GM12878 (cell line): ENCODE data around the gene HOXB2. TPM values are rescaled to one million over a fixed set of nuclear protein-coding genes. Genes with fewer than 3 reads are reported as not detected.

Source experiments
- ATAC-seq: fragments of 200-7000 bp; cut with Tn5 transposase; 3 replicates; pipeline ENCODE4 v1.9.1; 2020; ENCODE audit warnings: mild to moderate bottlenecking, moderate library complexity
- BruUV-seq: library from RNA; stranded (reverse); fragments of 400-500 nt; replicated peaks from 2 replicates; lab custom pipeline; 2021; lab: Mats Ljungman, UMichigan
- CTCF ChIA-PET: fragments of 300-600 bp; sonication (Branson Sonifier 250); formaldehyde crosslinking; extraction: SDS; loops from one replicate; lab custom pipeline; 2021; ENCODE audit warnings: inconsistent platforms; lab: Yijun Ruan, JAX
- POLR2A ChIA-PET: fragments of 350-600 bp; formaldehyde crosslinking; extraction: SDS; loops from one replicate; lab custom pipeline; 2021; ENCODE audit warnings: inconsistent platforms; lab: Charles Lee
- RAD21 ChIA-PET: fragments of 300-600 bp; sonication (Branson Sonifier 250); formaldehyde crosslinking; loops from one replicate; lab custom pipeline; 2023; ENCODE audit warnings: antibody characterized with exemption; ENCODE audit not compliant: unreplicated experiment; lab: Charles Lee
- SMC1A ChIA-PET: fragments of 300-600 bp; sonication (Branson Sonifier 250); formaldehyde crosslinking; loops from one replicate; lab custom pipeline; 2023; ENCODE audit not compliant: unreplicated experiment, uncharacterized antibody; lab: Charles Lee
- DNase-seq: peaks from one replicate; pipeline ENCODE4 v3.0.0-alpha.2; 2011; ENCODE audit warnings: low read depth, low spot score
- FAIRE-seq: peaks from 3 replicates; lab custom pipeline; 2011; peaks lifted over from hg19 to GRCh38; lab: Jason Lieb, UNC
- H2AFZ ChIP-seq: 2 replicates; pipeline ENCODE4 v1.6.0; 2011; ENCODE audit warnings: low read depth, low read length, control low read depth; ENCODE audit not compliant: control insufficient read depth
- H3K27ac ChIP-seq: 2 replicates; pipeline ENCODE4 v1.5.1; 2011; ENCODE audit warnings: control low read depth; ENCODE audit not compliant: control insufficient read depth, insufficient read depth
- H3K27me3 ChIP-seq, 2 experiments: replicated peaks in 1 of 2; 2 replicates each; pipeline versions ENCODE4 v1.6.0 to v1.6.1; 2011; ENCODE audit warnings: low read length in 1 of 2; ENCODE audit not compliant: control insufficient read depth in 2 of 2, insufficient read depth in 2 of 2
- H3K36me3 ChIP-seq, 2 experiments: 2 replicates each; pipeline ENCODE4 v1.5.1; 2011; ENCODE audit warnings: low read length in 1 of 2; ENCODE audit not compliant: control insufficient read depth in 2 of 2, insufficient read depth in 2 of 2
- H3K4me1 ChIP-seq: 2 replicates; pipeline ENCODE4 v1.6.1; 2011; ENCODE audit warnings: mild to moderate bottlenecking, low read length, moderate library complexity, mixed read lengths; ENCODE audit not compliant: control insufficient read depth, insufficient read depth
- H3K4me2 ChIP-seq: 2 replicates; pipeline ENCODE4 v1.6.0; 2011; ENCODE audit warnings: control low read depth; ENCODE audit not compliant: control insufficient read depth, insufficient read depth
- H3K4me3 ChIP-seq: fragments of 200-600 bp; sonication (generic); 2 replicates; pipeline ENCODE4 v1.5.1; 2016
- H3K79me2 ChIP-seq: 2 replicates; pipeline ENCODE4 v1.6.0; 2011; ENCODE audit warnings: low read length; ENCODE audit not compliant: control insufficient read depth, insufficient read depth
- H3K9ac ChIP-seq: 2 replicates; pipeline ENCODE4 v1.8.0; 2011; ENCODE audit warnings: low read length, control low read depth, mixed read lengths; ENCODE audit not compliant: control insufficient read depth, insufficient read depth
- H3K9me3 ChIP-seq: replicated peaks from 3 replicates; pipeline ENCODE4 v1.5.1; 2011; ENCODE audit warnings: mild to moderate bottlenecking, low read length; ENCODE audit not compliant: control insufficient read depth, insufficient read depth
- H4K20me1 ChIP-seq: 2 replicates; pipeline ENCODE4 v1.6.0; 2011; ENCODE audit not compliant: control insufficient read depth, insufficient read depth
- ASH2L ChIP-seq: fragments of 300-600, 200-600 bp; sonication (generic); IDR thresholded peaks from 2 replicates; pipeline ENCODE4 v1.6.1; 2017; ENCODE audit warnings: low read depth, mild to moderate bottlenecking, borderline replicate concordance
- CHD1 ChIP-seq: IDR thresholded peaks from 2 replicates; pipeline ENCODE4 v1.6.1; 2012; ENCODE audit warnings: low read depth, low read length, improper control_type of control experiment
- FOS ChIP-seq: IDR thresholded peaks from 3 replicates; pipeline ENCODE4 v1.6.1; 2011; ENCODE audit warnings: borderline replicate concordance; ENCODE audit not compliant: insufficient read length; ENCODE audit errors: extremely low read depth
- GATAD2B ChIP-seq: fragments of 450-650 bp; conservative IDR thresholded peaks from 2 replicates; pipeline ENCODE4 v1.6.1; 2017; ENCODE audit warnings: low read depth, mild to moderate bottlenecking, moderate library complexity
- HDAC6 ChIP-seq: fragments of 200-600 bp; sonication (generic); IDR thresholded peaks from one replicate; pipeline ENCODE4 v1.8.0; 2017; ENCODE audit warnings: antibody characterized with exemption; ENCODE audit not compliant: unreplicated experiment
- IKZF1 ChIP-seq: fragments of 450-650 bp; conservative IDR thresholded peaks from 2 replicates; pipeline ENCODE4 v1.6.1; 2017; ENCODE audit warnings: antibody characterized with exemption, mild to moderate bottlenecking
- NFXL1 ChIP-seq: fragments of 450-650 bp; IDR thresholded peaks from 2 replicates; pipeline ENCODE4 v1.6.1; 2017; ENCODE audit warnings: antibody characterized with exemption, mild to moderate bottlenecking, borderline replicate concordance
- PBX3 ChIP-seq: IDR thresholded peaks from 2 replicates; pipeline ENCODE4 v1.6.1; 2011; ENCODE audit warnings: mild to moderate bottlenecking, low read depth, low read length, moderate library complexity; ENCODE audit not compliant: insufficient replicate concordance
- POLR2A ChIP-seq: IDR thresholded peaks from 2 replicates; pipeline ENCODE4 v1.6.1; 2011; ENCODE audit warnings: low read depth, mild to moderate bottlenecking, low read length
- SMARCA5 ChIP-seq: fragments of 450-650 bp; IDR thresholded peaks from 2 replicates; pipeline ENCODE4 v1.6.1; 2017; ENCODE audit warnings: mild to moderate bottlenecking
- SP1 ChIP-seq: IDR thresholded peaks from one replicate; pipeline ENCODE4 v1.6.1; 2011; ENCODE audit warnings: low read depth, low read length
- ZBTB11 ChIP-seq: fragments of 450-650 bp; formaldehyde crosslinking; IDR thresholded peaks from 2 replicates; pipeline ENCODE4 v1.5.0; 2022; ENCODE audit warnings: mild to moderate bottlenecking, missing genetic modification characterization
- ZSCAN29 ChIP-seq: fragments of 450-650 bp; IDR thresholded peaks from 2 replicates; pipeline ENCODE4 v1.6.1; 2017; ENCODE audit warnings: mild to moderate bottlenecking, moderate library complexity
- WGBS: methylation state at CpG from one replicate; pipeline ENCODE4 v1.1.6; 2016; ENCODE audit warnings: low lambda C conversion rate; ENCODE audit not compliant: insufficient replicate concordance, insufficient coverage; ENCODE audit errors: missing lambda C conversion rate; 5-methylcytosine and 5-hydroxymethylcytosine counted together
- in situ Hi-C: fragments of 300-500 bp; cut with MboI; formaldehyde crosslinking; loops from 9 replicates; pipeline ENCODE4 v1.14.3; 2018; ENCODE audit warnings: mixed read lengths
- intact Hi-C: fragments of 100-400 bp; cut with micrococcal nuclease; formaldehyde crosslinking; loops from one replicate; pipeline ENCODE4 v1.14.2; 2022; ENCODE audit not compliant: unreplicated experiment
- polyA plus RNA-seq, 11 experiments: library from polyadenylated mRNA; depleted of rRNA in 4 of 11; unstranded in 6 of 11; stranded (reverse) in 5 of 11; fragments of >200 nt; fragmentation: Nextera tagmentation in 4 of 11; fragmentation: Illumina TruSeq in 1 of 11; extraction: Ambion mirVana in 4 of 11; extraction: Trizol in 1 of 11; gene quantifications; 1 replicate in 1 of 11; 2 replicates in 10 of 11; pipeline versions ENCODE4 v1.2.1 to v1.2.3, GENCODE V29; 2011 to 2016; ENCODE audit warnings: inconsistent platforms in 2 of 11, missing spikeins in 2 of 11, low read depth in 1 of 11
- total RNA-seq, 4 experiments: library from RNA; depleted of rRNA in 3 of 4; stranded (reverse); fragments of >200 nt in 3 of 4; fragmentation: Illumina TruSeq in 1 of 4; extraction: Trizol in 1 of 4; gene quantifications; 2 replicates each; pipeline versions ENCODE4 v1.2.1 to v1.2.3, GENCODE V29; 2013 to 2021

The HOXB2 gene
- total and polyA plus RNA-seq, 10 of the 15 experiments (the other 5 are each of a cell fraction or from before 2014, with no cell fraction given) = 0.16 to 8.8 (median 2.3) TPM

GRCh38 chr17:48559840-48560817, 15.2 kb upstream of the HOXB2 start:
- SMC1A ChIA-PET = interaction anchor here (1.2 to 3.3 kb wide), 2 partner anchors 23 to 49 kb away, joined by 4 to 11 read pairs; no protein-coding TSS in a partner anchor
- intact Hi-C loops = no loop called here

More at GRCh38 chr17:48559840-48560817, 15.2 kb upstream of the HOXB2 start:
- ATAC-seq (no peak), DNase-seq (no peak), FAIRE-seq (no peak)
- H3K27ac ChIP-seq = no peak overlapping the region
- RAD21 ChIA-PET = no interaction called here
- no peaks in the 10 kb centered on the region for H3K9me3 ChIP-seq
- H4K20me1 ChIP-seq = no peaks in the 10 kb centered on the region
- H3K4me2 ChIP-seq = no peak overlapping the region
- no peaks in the 10 kb centered on the region for H3K27me3 ChIP-seq
- no peaks in the 10 kb centered on the region; a peak in 1 of 4 replicates for H3K36me3 ChIP-seq
- 60% methylated on average over 13 of the region's 14 CpGs for WGBS
- H3K4me3 ChIP-seq = no peak overlapping the region
- BruUV-seq = no TSS peak
- no peak overlapping the region for H2AFZ ChIP-seq
- CTCF ChIA-PET = interaction anchor here (0.8 to 1.8 kb wide), 3 partner anchors 49 to 227 kb away, joined by 3 to 6 read pairs (median 3); no protein-coding TSS in a partner anchor
- no peaks in the 10 kb centered on the region for H3K4me1 ChIP-seq
- no peaks in the 10 kb centered on the region for H3K79me2 ChIP-seq
- in situ Hi-C loops = no loop called here
- TF ChIP-seq GATAD2B = no peak
- TF ChIP-seq SP1 = no peak
- no peak for TF ChIP-seq HDAC6
- no peak for TF ChIP-seq NFXL1
- TF ChIP-seq CHD1 = no peak
- no peak for TF ChIP-seq PBX3
- TF ChIP-seq ZBTB11 (CRISPR knock-in tag) = no peak
- no peak for TF ChIP-seq ASH2L
- TF ChIP-seq FOS = no peak
- no peak for TF ChIP-seq POLR2A
- TF ChIP-seq ZSCAN29 = no peak
- no peak for TF ChIP-seq IKZF1
- TF ChIP-seq SMARCA5 = no peak
- POLR2A ChIA-PET = interaction anchor here (0.6 to 1.4 kb wide), 2 partner anchors 32 to 42 kb away, joined by 3 read pairs; no protein-coding TSS in a partner anchor
- H3K9ac ChIP-seq = no peak overlapping the region
